Measurements from ENCODE around the gene VSIG1.

VSIG1 gene

DNA sequence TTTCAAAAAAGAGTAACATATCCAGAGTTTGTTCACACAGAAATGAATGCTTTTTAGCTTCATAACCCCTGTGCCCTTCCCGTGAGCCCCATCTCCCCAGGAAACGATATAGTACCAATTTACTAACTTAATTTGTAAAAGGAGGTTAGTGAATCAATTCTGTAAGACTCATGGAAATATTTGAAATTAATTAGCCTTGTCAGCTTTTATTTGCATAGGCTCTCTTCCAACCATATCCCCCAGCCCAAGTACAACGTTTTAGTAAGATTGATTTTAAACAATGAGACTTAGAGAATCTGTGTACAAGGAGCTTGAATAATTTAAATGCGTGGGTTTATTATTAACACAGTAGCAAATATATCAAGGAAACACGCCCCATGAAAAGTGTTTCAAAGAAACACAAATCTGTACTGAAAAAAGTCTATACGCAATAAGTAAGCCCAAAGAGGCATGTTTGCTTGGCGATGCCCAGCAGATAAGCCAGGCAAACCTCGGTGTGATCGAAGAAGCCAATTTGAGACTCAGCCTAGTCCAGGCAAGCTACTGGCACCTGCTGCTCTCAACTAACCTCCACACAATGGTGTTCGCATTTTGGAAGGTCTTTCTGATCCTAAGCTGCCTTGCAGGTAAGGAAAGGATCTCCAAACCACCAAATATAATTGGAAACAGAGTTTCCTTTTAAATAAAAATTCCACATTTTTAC lies at the start of gene VSIG1:
TSS of gene VSIG1 (plus strand) at position 512 of the 703 bp plus-strand sequence. CDS start at position 578, 66 bp downstream.
- no peak for DNase-seq (ENCODE audit: low read depth)
- H3K4me3 ChIP-seq (ENCODE audit: low read length) = no peak within 1 kb of the TSS
- TF ChIP-seq, protein P1, sequence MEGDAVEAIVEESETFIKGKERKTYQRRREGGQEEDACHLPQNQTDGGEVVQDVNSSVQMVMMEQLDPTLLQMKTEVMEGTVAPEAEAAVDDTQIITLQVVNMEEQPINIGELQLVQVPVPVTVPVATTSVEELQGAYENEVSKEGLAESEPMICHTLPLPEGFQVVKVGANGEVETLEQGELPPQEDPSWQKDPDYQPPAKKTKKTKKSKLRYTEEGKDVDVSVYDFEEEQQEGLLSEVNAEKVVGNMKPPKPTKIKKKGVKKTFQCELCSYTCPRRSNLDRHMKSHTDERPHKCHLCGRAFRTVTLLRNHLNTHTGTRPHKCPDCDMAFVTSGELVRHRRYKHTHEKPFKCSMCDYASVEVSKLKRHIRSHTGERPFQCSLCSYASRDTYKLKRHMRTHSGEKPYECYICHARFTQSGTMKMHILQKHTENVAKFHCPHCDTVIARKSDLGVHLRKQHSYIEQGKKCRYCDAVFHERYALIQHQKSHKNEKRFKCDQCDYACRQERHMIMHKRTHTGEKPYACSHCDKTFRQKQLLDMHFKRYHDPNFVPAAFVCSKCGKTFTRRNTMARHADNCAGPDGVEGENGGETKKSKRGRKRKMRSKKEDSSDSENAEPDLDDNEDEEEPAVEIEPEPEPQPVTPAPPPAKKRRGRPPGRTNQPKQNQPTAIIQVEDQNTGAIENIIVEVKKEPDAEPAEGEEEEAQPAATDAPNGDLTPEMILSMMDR (conservative IDR thresholded peaks at IDR 0.05; ENCODE audit: low read length) = no peak

DNA sequence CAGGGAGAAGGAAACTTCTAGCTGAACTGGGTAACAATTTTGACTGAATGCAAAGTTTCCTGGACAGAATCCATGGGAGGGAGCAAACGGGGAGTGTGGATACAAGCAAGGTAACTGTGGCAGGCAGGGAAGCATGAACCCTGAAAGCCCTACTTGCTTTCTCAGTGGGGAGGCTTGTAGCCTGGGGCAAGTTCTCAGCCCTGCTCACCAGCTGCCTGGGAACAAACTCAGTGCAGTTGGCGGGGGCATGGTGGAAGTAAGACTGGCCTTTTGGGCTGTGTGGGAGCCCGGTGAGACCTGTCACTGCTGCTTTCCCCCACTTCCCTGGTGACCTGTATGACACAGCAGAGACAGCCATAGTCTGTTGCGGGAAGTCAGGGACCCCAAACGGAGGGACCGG lies 48.7 kb upstream of the VSIG1 start:
- TF ChIP-seq, protein P1 (conservative IDR thresholded peaks at IDR 0.05; ENCODE audit: low read length) = no peak
- DNase-seq (ENCODE audit: low read depth) = no peak
- no peak overlapping the region for H3K4me3 ChIP-seq (ENCODE audit: low read length)

DNA sequence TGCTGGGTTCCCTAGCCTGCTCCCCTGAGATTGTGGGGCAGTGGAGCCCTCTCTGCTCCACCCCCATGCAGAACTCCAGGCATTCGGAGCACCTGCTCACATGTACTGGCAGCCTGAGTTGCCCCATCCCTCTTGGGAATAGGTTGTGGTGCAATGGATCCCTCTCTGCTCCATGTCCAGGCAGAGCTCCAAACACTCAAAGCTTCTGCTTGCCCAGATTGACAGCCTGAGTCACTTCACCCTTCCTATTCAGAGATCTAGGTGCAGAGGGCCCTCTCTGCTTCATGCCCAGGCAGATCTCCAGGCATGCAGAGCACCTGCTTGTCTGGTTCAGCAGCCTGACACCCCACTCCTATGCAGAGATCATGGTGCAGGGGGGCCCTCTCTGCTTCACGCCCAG lies 44.1 kb upstream of the VSIG1 start:
- TF ChIP-seq, protein P1 (conservative IDR thresholded peaks at IDR 0.05; ENCODE audit: low read length) = no peak
- H3K4me3 ChIP-seq (ENCODE audit: low read length) = no peak overlapping the region
- DNase-seq (ENCODE audit: low read depth) = no peak

DNA sequence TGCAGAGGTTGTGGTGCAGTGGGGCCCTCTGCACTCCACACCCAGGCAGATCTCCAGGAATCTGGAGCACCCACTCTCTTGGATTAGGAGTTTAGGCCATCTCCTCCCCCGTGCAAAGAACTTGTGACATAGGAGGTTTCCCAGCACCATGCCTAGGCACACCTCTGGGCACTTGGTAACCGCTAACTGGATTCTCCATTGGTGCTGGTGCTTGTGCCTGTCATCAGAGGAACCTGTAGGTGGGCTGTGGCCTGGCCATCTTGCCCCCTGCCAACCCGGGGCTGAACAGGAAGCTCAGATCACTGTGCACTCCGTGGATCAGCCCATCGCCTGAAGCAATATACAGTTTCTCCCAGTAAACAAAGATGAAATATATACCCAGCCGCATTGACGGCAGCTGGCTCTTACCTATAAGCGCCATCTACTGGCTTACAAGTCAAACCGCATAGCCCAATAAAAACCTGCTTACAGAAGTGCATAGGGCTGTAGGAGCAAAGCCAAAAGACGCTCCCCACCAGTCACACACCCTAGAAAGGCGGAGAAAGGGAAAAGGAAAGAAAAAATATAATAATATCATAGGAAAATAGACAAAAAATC lies 43.5 kb upstream of the VSIG1 start:
- H3K4me3 ChIP-seq (ENCODE audit: low read length) = no peak overlapping the region
- TF ChIP-seq, protein P1 (conservative IDR thresholded peaks at IDR 0.05; ENCODE audit: low read length) = peak; percentile 55
- peak; percentile 42 for DNase-seq (ENCODE audit: low read depth)

DNA sequence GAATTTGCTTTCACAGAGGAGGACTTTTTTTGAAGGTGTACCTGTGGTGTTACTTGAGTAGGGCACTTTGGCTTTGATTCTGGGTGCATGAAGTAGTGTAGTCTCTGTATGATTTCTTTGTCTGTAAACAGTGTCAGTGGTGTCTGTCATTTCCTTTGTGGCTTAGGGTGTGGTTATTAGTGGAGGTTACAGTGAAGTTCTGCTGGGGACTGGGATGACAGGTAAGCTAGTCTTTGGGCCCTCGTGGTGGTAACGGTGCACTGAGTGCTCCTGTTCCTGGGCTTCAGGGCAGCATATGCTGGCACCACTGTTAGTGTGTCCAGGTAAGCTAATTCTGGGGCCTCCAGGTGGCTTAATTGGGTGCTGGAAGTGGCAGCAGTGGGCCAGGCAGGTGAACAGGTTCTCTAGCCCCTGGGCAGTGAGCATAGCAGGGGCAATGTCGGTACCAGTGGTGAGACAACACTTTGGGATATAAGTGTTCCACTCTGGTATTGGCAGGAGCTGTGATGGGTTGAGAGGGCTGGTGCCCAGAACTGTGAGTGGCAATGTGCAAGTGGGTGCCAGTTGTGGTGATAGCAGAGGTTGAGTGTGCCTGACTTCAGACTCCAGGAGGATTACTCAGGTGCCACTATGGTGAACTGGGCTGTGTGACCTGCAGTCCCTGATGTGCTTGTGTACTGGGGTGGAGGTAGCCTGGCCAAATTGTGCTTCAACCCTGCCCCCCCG lies 26.0 kb upstream of the VSIG1 start:
- TF ChIP-seq, protein P1 (conservative IDR thresholded peaks at IDR 0.05; ENCODE audit: low read length) = no peak
- no peak for DNase-seq (ENCODE audit: low read depth)
- no peak overlapping the region for H3K4me3 ChIP-seq (ENCODE audit: low read length)

DNA sequence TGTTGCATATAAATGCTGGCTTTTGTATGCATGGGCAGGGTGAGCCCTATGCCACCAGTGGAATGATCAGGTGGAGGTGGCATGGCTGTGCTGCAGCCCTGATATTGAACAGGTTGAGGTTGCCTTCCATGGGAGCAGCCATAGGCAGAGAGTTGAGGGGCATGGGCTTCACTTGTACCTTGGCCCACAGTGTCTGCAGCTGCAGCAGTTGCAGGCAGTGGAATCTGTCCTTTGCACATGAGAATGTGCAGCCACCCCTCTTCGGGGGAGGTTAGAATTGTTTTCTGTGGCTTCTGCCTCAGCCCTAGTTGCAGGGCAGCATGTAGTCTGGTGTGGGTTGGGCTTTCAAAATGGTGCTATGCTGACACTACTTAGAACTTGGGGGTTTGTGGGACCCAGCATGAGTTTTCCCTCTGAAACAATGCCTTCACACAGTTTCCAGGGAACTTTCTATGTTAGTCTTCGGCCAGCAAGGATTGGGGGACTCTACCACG lies 25.4 kb upstream of the VSIG1 start:
- no peak for DNase-seq (ENCODE audit: low read depth)
- no peak overlapping the region for H3K4me3 ChIP-seq (ENCODE audit: low read length)
- TF ChIP-seq, protein P1 (conservative IDR thresholded peaks at IDR 0.05; ENCODE audit: low read length) = no peak

All from AG10803 (cell line).